ENCODE data around the gene NPAS3. TPM values are rescaled to one million over a fixed set of nuclear protein-coding genes. Genes with fewer than 3 reads are reported as not detected.

The NPAS3 gene
- total RNA-seq, 1 donor from 2014 or later = 2.4 TPM

DNA sequence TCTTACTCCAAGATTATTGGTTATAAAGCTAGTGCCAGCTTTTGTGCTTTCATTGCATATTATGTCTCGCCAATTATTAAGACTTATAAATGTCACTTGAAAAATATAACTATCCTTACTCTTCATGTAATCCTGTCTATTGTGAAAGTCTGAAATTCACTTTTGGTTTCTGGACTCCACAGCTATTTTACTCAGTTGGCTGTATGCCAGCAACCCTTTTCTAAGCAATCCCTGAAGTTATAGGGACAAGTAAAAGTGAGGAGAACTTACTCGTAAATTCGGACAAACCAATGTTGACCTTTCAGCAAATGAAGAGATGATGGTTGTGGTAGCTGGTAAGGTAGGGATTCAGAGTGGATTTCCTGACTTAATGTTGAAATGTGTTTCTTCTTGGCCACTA lies 196.3 kb downstream of the NPAS3 start:
- Mint-ChIP-seq H3K4me3 (ENCODE audit: unreplicated experiment) (no peak overlapping the region), H3K36me3 (ENCODE audit: unreplicated experiment) (no peaks in the 10 kb centered on the region), H3K27me3 (ENCODE audit: unreplicated experiment) (peaks cover 14% of the 10 kb centered on the region), H3K9me3 (ENCODE audit: unreplicated experiment) (no peaks in the 10 kb centered on the region), H3K4me1 (ENCODE audit: unreplicated experiment) (no peaks in the 10 kb centered on the region), H3K27ac (ENCODE audit: unreplicated experiment) (no peak overlapping the region)
- TF ChIP-seq, protein P1, sequence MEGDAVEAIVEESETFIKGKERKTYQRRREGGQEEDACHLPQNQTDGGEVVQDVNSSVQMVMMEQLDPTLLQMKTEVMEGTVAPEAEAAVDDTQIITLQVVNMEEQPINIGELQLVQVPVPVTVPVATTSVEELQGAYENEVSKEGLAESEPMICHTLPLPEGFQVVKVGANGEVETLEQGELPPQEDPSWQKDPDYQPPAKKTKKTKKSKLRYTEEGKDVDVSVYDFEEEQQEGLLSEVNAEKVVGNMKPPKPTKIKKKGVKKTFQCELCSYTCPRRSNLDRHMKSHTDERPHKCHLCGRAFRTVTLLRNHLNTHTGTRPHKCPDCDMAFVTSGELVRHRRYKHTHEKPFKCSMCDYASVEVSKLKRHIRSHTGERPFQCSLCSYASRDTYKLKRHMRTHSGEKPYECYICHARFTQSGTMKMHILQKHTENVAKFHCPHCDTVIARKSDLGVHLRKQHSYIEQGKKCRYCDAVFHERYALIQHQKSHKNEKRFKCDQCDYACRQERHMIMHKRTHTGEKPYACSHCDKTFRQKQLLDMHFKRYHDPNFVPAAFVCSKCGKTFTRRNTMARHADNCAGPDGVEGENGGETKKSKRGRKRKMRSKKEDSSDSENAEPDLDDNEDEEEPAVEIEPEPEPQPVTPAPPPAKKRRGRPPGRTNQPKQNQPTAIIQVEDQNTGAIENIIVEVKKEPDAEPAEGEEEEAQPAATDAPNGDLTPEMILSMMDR (IDR thresholded peaks at IDR 0.05) = no peak
- DNase-seq (ENCODE audit: extremely low spot score, unreplicated experiment) = no peak

DNA sequence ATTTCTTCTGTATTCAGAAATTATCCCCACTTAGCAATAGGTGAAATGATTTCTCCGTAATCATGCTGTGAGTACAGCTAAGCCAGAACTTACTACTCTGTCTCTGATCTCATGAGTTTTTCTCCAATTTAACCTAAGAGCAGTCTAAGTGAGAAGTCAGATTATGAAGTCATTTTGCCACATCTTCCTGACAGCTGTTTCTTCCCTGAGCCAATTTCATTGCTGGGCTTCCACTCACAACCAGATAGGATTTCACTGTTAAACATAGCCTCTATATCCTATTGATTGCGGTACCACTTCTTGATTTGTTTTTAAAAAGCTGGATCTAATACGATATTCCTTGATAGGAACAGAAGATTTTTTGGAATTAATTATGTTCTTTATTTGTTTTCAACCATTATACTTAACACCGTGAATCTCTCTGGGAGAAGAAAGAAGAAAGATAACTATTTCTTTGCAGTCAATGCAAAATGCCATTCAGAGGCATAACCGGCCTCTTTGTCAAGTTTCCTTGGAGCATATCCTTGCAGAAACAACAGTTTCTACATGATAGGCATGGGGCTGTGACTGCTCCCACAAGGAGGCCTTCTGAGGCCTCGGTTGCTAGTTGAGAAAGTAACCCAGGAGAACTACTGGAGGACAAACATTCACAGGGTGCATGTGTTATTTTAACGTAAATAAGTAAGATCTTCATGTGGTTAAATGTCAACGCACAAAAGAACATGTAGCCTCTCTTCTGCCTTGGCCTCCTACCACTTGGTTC lies 212.2 kb downstream of the NPAS3 start:
- Mint-ChIP-seq H3K4me3 (ENCODE audit: unreplicated experiment) (no peak overlapping the region), H3K9me3 (ENCODE audit: unreplicated experiment) (no peaks in the 10 kb centered on the region), H3K27me3 (ENCODE audit: unreplicated experiment) (peaks cover 7% of the 10 kb centered on the region), H3K4me1 (ENCODE audit: unreplicated experiment) (no peaks in the 10 kb centered on the region), H3K36me3 (ENCODE audit: unreplicated experiment) (no peaks in the 10 kb centered on the region), H3K27ac (ENCODE audit: unreplicated experiment) (no peak overlapping the region)
- TF ChIP-seq, protein P1 (IDR thresholded peaks at IDR 0.05) = no peak
- DNase-seq (ENCODE audit: extremely low spot score, unreplicated experiment) = no peak

DNA sequence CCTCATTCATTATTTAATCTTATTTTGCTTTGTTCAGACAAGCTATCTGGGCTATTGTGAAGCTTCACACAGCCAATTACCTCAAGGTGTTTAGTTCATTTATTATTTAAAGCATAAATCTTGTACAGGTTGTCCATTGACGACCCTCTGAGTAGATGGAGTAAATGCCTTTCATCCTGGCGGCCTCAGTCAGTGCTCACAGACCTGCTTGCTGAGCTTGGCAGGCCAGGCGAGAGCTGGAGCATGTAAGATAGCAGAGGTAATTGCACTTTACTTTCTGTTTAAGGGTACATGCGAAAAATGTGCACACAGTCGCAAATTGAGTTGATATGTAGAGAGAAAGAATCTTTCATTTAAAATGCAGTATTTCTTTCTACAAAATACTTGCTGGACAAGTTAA lies 224.4 kb downstream of the NPAS3 start:
- Mint-ChIP-seq H3K4me3 (ENCODE audit: unreplicated experiment) (no peak overlapping the region), H3K9me3 (ENCODE audit: unreplicated experiment) (no peaks in the 10 kb centered on the region), H3K27ac (ENCODE audit: unreplicated experiment) (no peak overlapping the region), H3K27me3 (ENCODE audit: unreplicated experiment) (no peaks in the 10 kb centered on the region), H3K4me1 (ENCODE audit: unreplicated experiment) (no peaks in the 10 kb centered on the region), H3K36me3 (ENCODE audit: unreplicated experiment) (no peaks in the 10 kb centered on the region)
- DNase-seq (ENCODE audit: extremely low spot score, unreplicated experiment) = no peak
- TF ChIP-seq, protein P1 (IDR thresholded peaks at IDR 0.05) = no peak

DNA sequence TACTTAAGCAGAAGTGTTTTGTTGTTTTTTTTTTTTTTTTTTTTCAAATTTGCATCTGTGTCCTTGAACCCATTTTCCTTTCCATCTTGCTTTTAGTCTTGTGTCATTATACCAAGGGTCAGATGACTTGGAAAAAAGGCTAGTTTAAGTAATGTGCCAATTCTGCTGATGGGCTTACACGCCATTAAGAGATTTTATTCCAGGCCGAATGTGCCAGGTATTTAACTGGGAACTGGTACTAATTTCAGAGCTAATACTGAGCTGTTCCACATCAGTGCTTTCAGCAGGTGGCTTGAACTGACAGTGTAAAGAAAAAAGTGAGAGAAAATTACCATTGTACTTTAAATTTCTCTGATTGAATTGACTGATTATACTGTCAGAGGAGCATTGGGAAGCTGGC lies 224.9 kb downstream of the NPAS3 start:
- no peak overlapping the region for H3K27ac Mint-ChIP-seq (ENCODE audit: unreplicated experiment)
- no peak overlapping the region for H3K4me3 Mint-ChIP-seq (ENCODE audit: unreplicated experiment)
- no peaks in the 10 kb centered on the region for H3K4me1 Mint-ChIP-seq (ENCODE audit: unreplicated experiment)
- DNase-seq (ENCODE audit: extremely low spot score, unreplicated experiment) = no peak
- H3K9me3 Mint-ChIP-seq (ENCODE audit: unreplicated experiment) = no peaks in the 10 kb centered on the region
- no peaks in the 10 kb centered on the region for H3K36me3 Mint-ChIP-seq (ENCODE audit: unreplicated experiment)
- no peaks in the 10 kb centered on the region for H3K27me3 Mint-ChIP-seq (ENCODE audit: unreplicated experiment)
- TF ChIP-seq, protein P1 (IDR thresholded peaks at IDR 0.05) = no peak

DNA sequence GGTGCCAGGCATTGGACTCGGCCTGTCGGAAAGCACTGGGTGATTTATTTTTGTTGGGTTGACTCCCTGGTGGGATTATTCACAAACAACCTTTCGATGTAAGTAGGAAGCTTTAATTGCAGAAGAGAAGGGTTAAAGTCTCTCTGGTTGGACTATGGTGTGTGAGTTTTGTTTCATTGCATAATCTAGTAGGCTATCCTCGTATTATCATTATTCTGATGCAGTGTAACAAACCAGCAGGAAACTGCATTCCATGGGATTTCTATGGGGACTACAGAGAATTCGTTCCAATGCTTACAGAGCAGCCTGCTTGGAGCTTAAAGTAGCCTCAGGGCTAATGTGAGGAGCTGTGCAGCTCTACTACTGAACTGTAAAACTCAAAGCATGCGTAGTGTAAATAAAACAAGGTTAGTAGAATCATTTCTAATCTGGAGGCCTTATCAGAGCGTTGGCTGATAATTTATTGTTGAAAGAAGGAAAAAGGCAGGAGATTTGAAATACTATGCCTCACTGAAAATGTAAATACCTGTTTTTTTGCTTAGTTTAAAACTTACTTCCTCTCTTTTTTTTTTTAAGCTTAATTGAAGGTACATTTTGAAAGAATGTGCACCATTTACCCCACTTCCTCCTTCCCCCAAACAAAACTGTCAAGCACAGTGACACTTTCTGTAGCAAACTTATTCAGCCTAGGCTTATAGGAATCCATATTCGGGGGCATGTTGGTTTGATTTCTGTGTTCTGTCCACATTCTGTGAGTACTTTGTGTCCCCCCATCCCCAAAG lies 226.7 kb downstream of the NPAS3 start:
- no peaks in the 10 kb centered on the region for H3K4me1 Mint-ChIP-seq (ENCODE audit: unreplicated experiment)
- no peak overlapping the region for H3K27ac Mint-ChIP-seq (ENCODE audit: unreplicated experiment)
- H3K4me3 Mint-ChIP-seq (ENCODE audit: unreplicated experiment) = no peak overlapping the region
- no peaks in the 10 kb centered on the region for H3K9me3 Mint-ChIP-seq (ENCODE audit: unreplicated experiment)
- no peak for DNase-seq (ENCODE audit: extremely low spot score, unreplicated experiment)
- TF ChIP-seq, protein P1 (IDR thresholded peaks at IDR 0.05) = no peak
- H3K27me3 Mint-ChIP-seq (ENCODE audit: unreplicated experiment) = no peaks in the 10 kb centered on the region
- H3K36me3 Mint-ChIP-seq (ENCODE audit: unreplicated experiment) = no peaks in the 10 kb centered on the region
